ENCODE data around the gene GLDC.

DNA sequence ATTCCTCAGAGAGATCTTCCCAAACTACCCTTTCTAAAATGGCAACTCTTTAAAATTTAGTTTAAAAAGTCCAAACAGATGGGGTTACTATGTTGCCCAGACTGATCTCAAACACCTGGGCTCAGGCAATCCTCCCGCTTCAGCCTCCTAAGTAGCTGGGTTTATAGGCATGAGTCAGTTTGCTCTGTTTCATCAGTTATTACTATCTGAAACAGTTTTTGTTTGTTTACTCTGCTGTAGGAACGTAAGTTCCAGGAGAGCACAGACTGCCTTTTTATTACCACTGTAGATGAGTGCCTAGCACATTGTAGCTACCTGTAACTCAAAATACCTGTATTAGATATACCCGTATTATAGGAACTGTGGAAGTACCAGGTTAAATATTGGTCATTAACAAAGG is 143.1 kb downstream of the GLDC start:
- no peak for TF ChIP-seq FOXP2 (optimal IDR thresholded peaks at IDR 0.05; ENCODE audit: borderline replicate concordance, extremely low read depth, extremely low read length, insufficient read depth)
- TF ChIP-seq POLR2AphosphoS5 (IDR thresholded peaks at IDR 0.05; ENCODE audit: low read depth, low read length), result no peak
- no peak for TF ChIP-seq TAF1 (IDR thresholded peaks at IDR 0.05; ENCODE audit: borderline replicate concordance, insufficient read depth, low read length)
